Measurements from ENCODE around the gene C1orf105. TPM values are rescaled to one million over a fixed set of nuclear protein-coding genes. Genes with fewer than 3 reads are reported as not detected.

C1orf105 gene
- total and polyA plus RNA-seq, 2 experiments from 2014 or later, result 3.2 to 21.5 TPM

DNA sequence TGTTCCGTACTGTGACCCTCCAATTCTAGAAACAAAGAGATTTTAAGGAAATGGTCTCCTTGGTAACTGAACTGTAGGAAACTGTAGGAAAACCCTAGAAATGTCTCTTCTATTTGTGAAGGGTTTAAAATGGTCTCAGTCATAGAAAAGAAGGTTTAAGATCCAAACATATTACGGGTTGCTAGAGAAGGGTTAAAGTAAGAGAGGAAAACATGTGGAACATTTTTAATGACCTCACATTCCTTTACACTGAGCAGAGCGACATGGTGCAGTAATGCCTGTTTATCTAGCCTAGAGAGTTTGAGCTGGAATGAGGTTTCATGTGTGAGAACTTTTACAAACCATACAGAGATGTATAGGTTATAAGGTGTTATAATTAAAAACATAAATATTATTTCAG is 36.9 kb upstream of the C1orf105 start:
- Histone ChIP-seq H3K4me3 (no peak overlapping the region), H3K36me3 (no peaks in the 10 kb centered on the region), H3K9me3 (ENCODE audit: low read depth) (no peaks in the 10 kb centered on the region), H3K4me1 (ENCODE audit: low read depth) (no peaks in the 10 kb centered on the region), H3K27me3 (no peaks in the 10 kb centered on the region), H3K27ac (no peak overlapping the region)
- TF ChIP-seq, protein P1, sequence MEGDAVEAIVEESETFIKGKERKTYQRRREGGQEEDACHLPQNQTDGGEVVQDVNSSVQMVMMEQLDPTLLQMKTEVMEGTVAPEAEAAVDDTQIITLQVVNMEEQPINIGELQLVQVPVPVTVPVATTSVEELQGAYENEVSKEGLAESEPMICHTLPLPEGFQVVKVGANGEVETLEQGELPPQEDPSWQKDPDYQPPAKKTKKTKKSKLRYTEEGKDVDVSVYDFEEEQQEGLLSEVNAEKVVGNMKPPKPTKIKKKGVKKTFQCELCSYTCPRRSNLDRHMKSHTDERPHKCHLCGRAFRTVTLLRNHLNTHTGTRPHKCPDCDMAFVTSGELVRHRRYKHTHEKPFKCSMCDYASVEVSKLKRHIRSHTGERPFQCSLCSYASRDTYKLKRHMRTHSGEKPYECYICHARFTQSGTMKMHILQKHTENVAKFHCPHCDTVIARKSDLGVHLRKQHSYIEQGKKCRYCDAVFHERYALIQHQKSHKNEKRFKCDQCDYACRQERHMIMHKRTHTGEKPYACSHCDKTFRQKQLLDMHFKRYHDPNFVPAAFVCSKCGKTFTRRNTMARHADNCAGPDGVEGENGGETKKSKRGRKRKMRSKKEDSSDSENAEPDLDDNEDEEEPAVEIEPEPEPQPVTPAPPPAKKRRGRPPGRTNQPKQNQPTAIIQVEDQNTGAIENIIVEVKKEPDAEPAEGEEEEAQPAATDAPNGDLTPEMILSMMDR (IDR thresholded peaks at IDR 0.05; ENCODE audit: low read depth, low read length), result no peak
- DNase-seq (ENCODE audit: low read depth in 1 of 2, low spot score in 1 of 2), result peak; percentile 17 to 66

GRCh38 chr1:172384656-172385055 is 35.8 kb upstream of the C1orf105 start:
- H3K36me3 ChIP-seq, result no peaks in the 10 kb centered on the region
- no peak overlapping the region for H3K4me3 ChIP-seq
- H3K9me3 ChIP-seq (ENCODE audit: low read depth), result no peaks in the 10 kb centered on the region
- TF ChIP-seq, protein P1 (IDR thresholded peaks at IDR 0.05; ENCODE audit: low read depth, low read length), result no peak
- no peak for DNase-seq (ENCODE audit: low read depth in 1 of 2, low spot score in 1 of 2)
- no peaks in the 10 kb centered on the region for H3K4me1 ChIP-seq (ENCODE audit: low read depth)
- H3K27ac ChIP-seq, result no peak overlapping the region
- no peaks in the 10 kb centered on the region for H3K27me3 ChIP-seq

DNA sequence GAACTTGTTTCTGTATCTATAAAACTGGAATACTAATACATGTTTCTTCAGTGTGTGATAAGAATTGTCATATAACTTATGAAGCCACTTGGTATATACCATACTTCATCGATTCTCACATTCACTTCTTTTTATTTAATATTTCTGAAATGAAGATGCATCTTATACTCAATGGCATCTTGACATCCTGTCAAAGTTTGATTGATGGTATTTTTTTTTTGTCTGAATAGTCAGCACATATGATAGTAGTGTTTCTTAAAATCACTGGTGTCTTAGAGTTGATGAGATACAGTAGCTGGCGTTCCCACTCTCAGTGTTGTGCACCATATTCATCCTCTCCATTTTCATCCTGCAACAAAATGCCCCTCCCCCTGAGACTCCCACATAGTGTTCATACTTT is 34.4 kb upstream of the C1orf105 start:
- H3K4me1 ChIP-seq (ENCODE audit: low read depth), result no peaks in the 10 kb centered on the region
- no peaks in the 10 kb centered on the region for H3K27me3 ChIP-seq
- no peak overlapping the region for H3K4me3 ChIP-seq
- no peaks in the 10 kb centered on the region for H3K9me3 ChIP-seq (ENCODE audit: low read depth)
- H3K36me3 ChIP-seq, result no peaks in the 10 kb centered on the region
- H3K27ac ChIP-seq, result no peak overlapping the region
- DNase-seq (ENCODE audit: low read depth in 1 of 2, low spot score in 1 of 2), result no peak
- TF ChIP-seq, protein P1 (IDR thresholded peaks at IDR 0.05; ENCODE audit: low read depth, low read length), result no peak

DNA sequence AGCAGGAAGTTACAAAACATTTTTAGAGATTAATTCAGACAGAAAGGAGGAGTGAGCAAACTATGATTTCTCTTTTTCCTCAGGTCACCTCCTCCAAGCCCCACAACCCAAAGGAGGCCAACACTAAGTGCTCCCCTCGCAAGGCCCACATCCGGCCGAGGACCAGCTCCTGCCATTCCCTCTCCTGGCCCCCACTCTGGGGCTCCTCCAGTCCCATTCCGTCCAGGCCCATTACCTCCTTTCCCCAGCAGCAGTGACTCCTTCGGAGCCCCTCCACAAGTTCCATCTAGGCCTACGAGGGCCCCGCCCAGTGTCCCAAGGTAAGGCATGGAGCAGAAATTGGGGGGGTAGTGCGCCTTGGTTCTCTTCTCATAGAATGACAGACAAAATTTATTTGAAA is 32.0 kb upstream of the C1orf105 start:
- no peaks in the 10 kb centered on the region for H3K4me1 ChIP-seq (ENCODE audit: low read depth)
- no peak overlapping the region for H3K27ac ChIP-seq
- H3K9me3 ChIP-seq (ENCODE audit: low read depth), result no peaks in the 10 kb centered on the region
- H3K36me3 ChIP-seq, result no peaks in the 10 kb centered on the region
- H3K4me3 ChIP-seq, result no peak overlapping the region
- TF ChIP-seq, protein P1 (IDR thresholded peaks at IDR 0.05; ENCODE audit: low read depth, low read length), result no peak
- DNase-seq (ENCODE audit: low read depth in 1 of 2, low spot score in 1 of 2), result no peak
- no peaks in the 10 kb centered on the region for H3K27me3 ChIP-seq

DNA sequence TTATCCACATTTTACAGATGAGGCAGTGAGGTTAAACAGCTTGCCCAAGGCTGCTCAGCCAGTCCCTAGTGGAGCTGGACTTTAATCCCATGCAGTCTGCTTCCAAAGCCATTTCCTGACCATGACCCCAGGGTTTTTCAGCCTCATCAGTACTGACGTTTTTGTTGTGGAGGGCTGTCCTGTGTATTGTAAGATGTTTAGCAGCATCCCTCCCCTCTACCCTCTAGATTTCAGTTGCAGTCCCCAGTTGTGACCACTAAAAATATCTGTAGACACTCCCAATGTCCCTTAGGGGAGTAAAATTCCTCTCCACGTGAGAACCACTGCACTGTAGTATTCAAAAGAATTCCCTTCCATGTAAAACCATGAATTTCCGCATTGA is 30.2 kb upstream of the C1orf105 start:
- H3K27me3 ChIP-seq, result no peaks in the 10 kb centered on the region
- no peak for DNase-seq (ENCODE audit: low read depth in 1 of 2, low spot score in 1 of 2)
- TF ChIP-seq, protein P1 (IDR thresholded peaks at IDR 0.05; ENCODE audit: low read depth, low read length), result no peak
- H3K4me3 ChIP-seq, result no peak overlapping the region
- H3K9me3 ChIP-seq (ENCODE audit: low read depth), result no peaks in the 10 kb centered on the region
- no peaks in the 10 kb centered on the region for H3K36me3 ChIP-seq
- H3K4me1 ChIP-seq (ENCODE audit: low read depth), result no peaks in the 10 kb centered on the region
- no peak overlapping the region for H3K27ac ChIP-seq

All from cardiac muscle cell (in vitro differentiated cells and primary cell).